HG03159 (cell line): ENCODE measurements around the gene RASGRP1.

ENCODE experiments used
- ATAC-seq: cut with Tn5 transposase; IDR thresholded peaks from one replicate; pipeline ENCODE4 v1.9.1; 2021; ENCODE audit warnings: mild to moderate bottlenecking, moderate library complexity; ENCODE audit not compliant: unreplicated experiment

Gene RASGRP1

DNA sequence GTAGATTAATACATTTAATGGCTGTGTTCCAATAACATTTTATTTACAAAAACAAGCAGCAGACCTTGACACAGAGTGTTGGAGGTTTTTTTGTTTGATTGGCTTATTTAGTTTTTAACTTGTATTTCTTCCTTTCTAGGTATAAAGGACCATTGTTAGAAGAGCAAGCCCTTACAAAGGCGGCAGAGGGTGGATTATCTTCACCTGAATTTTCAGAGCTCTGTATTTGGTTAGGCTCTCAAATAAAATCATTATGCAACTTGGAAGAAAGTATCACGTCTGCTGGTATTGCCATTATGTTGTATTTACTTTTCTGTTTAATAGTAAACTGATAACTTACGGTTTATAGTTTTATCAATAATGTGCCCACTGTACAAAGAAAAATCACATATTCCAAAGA, 100.7 kb downstream of the RASGRP1 start:
- ATAC-seq, result no peak

- ATAC-seq, result peak; percentile 97
Observed at GRCh38 chr15:38461066-38461833, 103.4 kb downstream of the RASGRP1 start.

GRCh38 chr15:38460543-38460942, 104.1 kb downstream of the RASGRP1 start:
- no peak for ATAC-seq

DNA sequence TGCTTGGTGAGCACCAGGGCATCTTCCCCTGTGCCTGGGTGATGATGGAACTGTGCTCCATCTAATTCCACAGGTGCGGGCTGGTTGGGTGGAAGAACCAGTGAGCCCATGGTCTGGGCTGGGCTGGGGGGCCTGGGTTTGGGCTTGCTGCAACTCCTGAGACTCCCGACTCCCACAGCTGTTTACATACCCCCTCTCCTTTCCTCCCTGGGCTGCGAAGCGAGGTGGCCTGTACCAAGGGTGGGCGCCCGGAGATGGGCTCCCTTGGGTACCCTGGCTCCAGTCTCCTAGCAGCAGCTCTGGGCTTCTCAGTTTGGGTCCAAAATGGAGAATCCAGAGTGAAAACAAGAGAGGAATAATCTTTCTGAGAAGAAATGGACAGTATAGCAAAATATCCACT, 105.1 kb downstream of the RASGRP1 start:
- ATAC-seq, result no peak

DNA sequence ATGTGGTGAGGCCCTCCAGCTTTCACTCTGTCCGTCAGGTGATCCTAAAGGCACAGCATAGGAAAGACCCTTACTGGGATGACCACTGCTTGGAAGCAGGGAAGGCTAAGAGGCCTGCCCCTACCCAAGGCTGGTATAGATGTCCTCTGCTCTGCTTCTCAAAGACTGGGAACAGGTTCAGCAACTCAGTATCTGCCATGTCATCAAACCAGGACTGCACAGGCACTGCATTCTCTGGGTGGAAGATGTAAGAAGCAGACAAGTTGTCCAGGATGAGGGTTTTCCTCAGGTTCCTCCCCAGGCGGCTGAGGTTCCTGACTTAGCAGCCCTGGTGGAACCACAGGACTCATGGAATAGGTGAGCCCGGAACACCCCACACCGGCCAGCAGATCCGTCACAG, 106.0 kb downstream of the RASGRP1 start:
- no peak for ATAC-seq

DNA sequence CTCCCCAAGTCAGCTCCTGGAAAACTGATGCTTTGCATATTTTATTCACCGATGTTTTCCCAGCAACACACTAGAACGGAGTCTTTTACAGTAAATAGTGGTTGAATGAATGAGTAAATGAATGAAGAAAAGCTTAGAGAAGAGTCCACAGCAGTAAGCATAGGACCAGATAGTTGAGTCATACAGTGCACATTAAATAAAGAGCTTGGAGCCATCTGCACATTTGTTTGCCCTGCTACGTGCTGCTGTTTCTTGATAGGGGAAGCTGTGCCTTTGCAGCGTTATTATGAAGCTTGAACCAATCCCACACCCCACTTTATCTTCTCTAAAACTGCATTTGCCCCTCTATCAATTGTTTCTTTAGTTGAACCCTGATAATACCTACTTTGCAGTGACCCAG, 109.5 kb downstream of the RASGRP1 start:
- no peak for ATAC-seq

DNA sequence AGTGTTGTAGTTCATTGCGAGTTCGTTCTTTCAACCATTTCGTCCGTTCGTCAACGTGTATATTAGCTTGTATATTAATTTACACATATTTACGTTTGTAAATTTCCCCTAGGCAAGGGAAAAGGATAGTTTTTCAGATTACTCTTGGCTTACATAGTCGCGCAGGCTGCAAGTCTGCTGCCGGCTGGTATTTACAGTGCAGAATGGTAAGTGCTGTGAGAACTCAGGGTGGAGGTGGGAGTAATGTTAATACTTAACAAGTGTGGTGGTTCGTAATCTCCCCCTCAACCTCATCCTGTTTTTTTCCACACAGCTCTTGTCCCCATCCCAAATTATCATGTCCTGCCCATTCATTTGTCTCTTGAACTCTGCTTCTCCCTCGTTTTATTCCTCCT, 109.9 kb downstream of the RASGRP1 start:
- ATAC-seq, result no peak

GRCh38 chr15:38453971-38454695, 110.5 kb downstream of the RASGRP1 start, which contains the start of gene FAM98B:
TSS of gene FAM98B (plus strand) at chr15:38454127. CDS start at chr15:38454162, 35 bp downstream.
- peak; percentile 89 for ATAC-seq

- ATAC-seq, result no peak
Observed at GRCh38 chr15:38441130-38441519, 123.5 kb downstream of the RASGRP1 start.

- ATAC-seq, result peak; percentile 79
Observed at GRCh38 chr15:38440353-38441129, 124.1 kb downstream of the RASGRP1 start.
